Type B pancreatic cell (in vitro differentiated cells): ENCODE data around the gene MTHFR. TPM values are rescaled to one million over a fixed set of nuclear protein-coding genes. Genes with fewer than 3 reads are reported as not detected.

Source experiments
- DNase-seq: peaks from one replicate; pipeline ENCODE4 v3.0.0; 2021; ENCODE audit warnings: mixed read lengths; ENCODE audit not compliant: unreplicated experiment; ENCODE audit errors: extremely low spot score
- H3K27ac Mint-ChIP-seq: 2 replicates; pipeline ENCODE4 v1.8.0; 2021; ENCODE audit warnings: mild to moderate bottlenecking, mixed read lengths
- H3K27me3 Mint-ChIP-seq: 2 replicates; pipeline ENCODE4 v1.8.0; 2021; ENCODE audit warnings: mixed read lengths
- H3K36me3 Mint-ChIP-seq: 2 replicates; pipeline ENCODE4 v1.8.0; 2021; ENCODE audit warnings: mixed read lengths
- H3K4me1 Mint-ChIP-seq: one replicate; pipeline ENCODE4 v1.8.0; 2021; ENCODE audit warnings: mixed read lengths; ENCODE audit not compliant: unreplicated experiment
- H3K4me3 Mint-ChIP-seq: 2 replicates; pipeline ENCODE4 v1.8.0; 2021; ENCODE audit warnings: mild to moderate bottlenecking, mixed read lengths
- H3K9me3 Mint-ChIP-seq: 2 replicates; pipeline ENCODE4 v1.8.0; 2021; ENCODE audit warnings: mixed read lengths
- total RNA-seq: library from RNA; stranded (reverse); gene quantifications from 2 replicates; pipeline ENCODE4 v1.2.1, GENCODE V29; 2021; ENCODE audit warnings: low replicate concordance
- TF ChIP-seq, protein P1 (sequence below): fragments of 200-600 bp; sonication (generic); conservative IDR thresholded peaks from 2 replicates; pipeline ENCODE4 v1.5.0; 2021; ENCODE audit warnings: antibody characterized with exemption, mild to moderate bottlenecking

MTHFR gene
- total RNA-seq, 1 donor from 2014 or later, result 30.1 TPM

DNA sequence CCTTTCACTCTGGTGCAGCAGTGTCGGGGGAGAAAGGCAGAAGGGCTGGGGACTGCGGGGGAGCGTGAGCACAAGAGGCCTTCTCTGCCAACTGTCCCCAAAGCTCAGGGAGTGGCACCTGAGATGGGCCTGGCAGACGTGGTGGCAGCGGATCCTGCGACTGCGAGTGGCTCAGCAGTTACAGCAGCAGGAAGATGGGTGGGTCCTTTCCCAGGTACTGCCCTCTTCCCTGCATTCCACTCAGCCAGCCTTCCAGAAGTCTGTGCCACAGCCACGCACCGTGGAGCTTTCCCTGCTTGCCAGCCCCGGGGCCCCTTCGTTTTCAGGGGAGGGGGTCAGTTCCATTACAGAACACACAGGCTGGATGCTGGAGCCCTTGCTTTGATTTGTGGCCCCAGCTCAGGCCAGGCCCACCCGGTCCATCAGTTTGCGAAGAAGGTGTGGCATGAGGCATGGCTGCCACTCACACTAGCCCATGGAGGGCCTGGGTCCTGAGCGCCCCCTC lies 17.2 kb downstream of the MTHFR start:
- H3K27ac Mint-ChIP-seq, result no peak overlapping the region

DNA sequence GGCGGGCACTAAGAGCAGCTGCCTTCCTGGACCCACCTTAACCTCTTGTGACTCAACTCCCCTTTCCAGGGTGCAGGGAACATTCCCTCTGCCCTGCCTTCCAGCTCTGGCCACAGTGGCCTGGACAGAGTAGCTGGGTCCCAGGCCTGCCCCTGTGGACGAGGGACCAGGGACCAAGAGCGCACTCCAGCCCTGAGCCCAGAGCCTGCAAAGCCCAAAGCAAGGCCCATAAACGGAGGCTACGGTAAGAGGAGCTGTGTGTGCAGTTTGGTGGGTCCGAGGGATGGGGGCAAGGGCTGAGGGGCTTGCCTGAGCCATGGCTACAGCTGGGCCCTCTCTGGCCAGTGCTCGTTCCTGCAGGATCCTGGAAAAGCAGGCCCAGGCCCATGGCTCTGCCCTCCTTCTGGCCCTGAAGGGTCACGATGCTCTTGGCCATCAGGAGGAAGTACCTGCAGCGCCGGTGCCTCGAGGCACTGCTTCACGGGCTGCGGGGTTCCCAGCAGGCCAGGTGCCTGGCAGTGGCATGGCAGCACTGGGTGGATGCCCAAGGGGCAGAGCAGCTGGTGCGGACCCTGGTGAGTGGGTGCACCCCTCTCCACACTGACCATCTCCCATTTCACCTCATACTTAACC lies 17.8 kb downstream of the MTHFR start:
- TF ChIP-seq, protein P1, sequence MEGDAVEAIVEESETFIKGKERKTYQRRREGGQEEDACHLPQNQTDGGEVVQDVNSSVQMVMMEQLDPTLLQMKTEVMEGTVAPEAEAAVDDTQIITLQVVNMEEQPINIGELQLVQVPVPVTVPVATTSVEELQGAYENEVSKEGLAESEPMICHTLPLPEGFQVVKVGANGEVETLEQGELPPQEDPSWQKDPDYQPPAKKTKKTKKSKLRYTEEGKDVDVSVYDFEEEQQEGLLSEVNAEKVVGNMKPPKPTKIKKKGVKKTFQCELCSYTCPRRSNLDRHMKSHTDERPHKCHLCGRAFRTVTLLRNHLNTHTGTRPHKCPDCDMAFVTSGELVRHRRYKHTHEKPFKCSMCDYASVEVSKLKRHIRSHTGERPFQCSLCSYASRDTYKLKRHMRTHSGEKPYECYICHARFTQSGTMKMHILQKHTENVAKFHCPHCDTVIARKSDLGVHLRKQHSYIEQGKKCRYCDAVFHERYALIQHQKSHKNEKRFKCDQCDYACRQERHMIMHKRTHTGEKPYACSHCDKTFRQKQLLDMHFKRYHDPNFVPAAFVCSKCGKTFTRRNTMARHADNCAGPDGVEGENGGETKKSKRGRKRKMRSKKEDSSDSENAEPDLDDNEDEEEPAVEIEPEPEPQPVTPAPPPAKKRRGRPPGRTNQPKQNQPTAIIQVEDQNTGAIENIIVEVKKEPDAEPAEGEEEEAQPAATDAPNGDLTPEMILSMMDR, result no peak
- peaks cover 13% of the 10 kb centered on the region for H3K36me3 Mint-ChIP-seq
- H3K27ac Mint-ChIP-seq, result peak overlapping the region; percentile 79
- H3K27me3 Mint-ChIP-seq, result no peaks in the 10 kb centered on the region
- no peaks in the 10 kb centered on the region for H3K9me3 Mint-ChIP-seq
- no peak for DNase-seq
- no peak overlapping the region for H3K4me3 Mint-ChIP-seq
- H3K4me1 Mint-ChIP-seq, result peaks cover 9% of the 10 kb centered on the region

More for the DNA sequence above, 17.2 kb downstream of the MTHFR start:
- Mint-ChIP-seq H3K27me3 (no peaks in the 10 kb centered on the region), H3K9me3 (no peaks in the 10 kb centered on the region), H3K4me1 (peaks cover 9% of the 10 kb centered on the region), H3K36me3 (peaks cover 13% of the 10 kb centered on the region), H3K4me3 (no peak overlapping the region)
- TF ChIP-seq, protein P1, result no peak
- DNase-seq, result no peak

DNA sequence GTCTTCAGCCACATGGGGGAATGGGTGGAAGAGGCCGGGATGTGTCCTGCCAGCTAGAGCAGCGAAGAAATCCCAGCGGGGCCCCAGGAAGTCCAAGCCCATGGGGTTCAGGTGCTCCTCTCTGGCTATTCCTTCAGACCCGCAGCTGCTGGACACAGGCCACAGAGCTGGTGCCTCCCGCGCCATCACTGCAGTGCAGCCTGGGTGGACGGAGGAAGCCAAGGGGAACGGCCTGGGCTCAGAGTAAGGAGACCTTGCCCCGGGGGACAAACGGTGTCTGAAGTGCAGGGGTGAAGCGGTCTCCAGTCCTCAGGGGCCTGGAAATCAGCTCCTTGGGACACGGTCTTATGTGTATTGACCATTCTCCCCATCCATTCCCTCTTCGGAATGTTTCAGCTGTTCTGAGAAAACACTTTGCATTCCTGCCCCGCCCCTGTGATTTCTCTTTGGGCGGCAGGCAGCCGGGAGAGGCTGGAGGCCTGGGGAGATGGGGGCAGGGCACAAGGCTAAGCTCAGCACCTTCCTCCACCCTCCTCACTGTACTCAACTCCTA lies 18.4 kb downstream of the MTHFR start:
- TF ChIP-seq, protein P1, result no peak
- no peaks in the 10 kb centered on the region for H3K9me3 Mint-ChIP-seq
- peaks cover 9% of the 10 kb centered on the region for H3K4me1 Mint-ChIP-seq
- H3K27ac Mint-ChIP-seq, result peak overlapping the region; percentile 79
- H3K27me3 Mint-ChIP-seq, result no peaks in the 10 kb centered on the region
- DNase-seq, result no peak
- H3K4me3 Mint-ChIP-seq, result no peak overlapping the region
- peaks cover 8% of the 10 kb centered on the region for H3K36me3 Mint-ChIP-seq

DNA sequence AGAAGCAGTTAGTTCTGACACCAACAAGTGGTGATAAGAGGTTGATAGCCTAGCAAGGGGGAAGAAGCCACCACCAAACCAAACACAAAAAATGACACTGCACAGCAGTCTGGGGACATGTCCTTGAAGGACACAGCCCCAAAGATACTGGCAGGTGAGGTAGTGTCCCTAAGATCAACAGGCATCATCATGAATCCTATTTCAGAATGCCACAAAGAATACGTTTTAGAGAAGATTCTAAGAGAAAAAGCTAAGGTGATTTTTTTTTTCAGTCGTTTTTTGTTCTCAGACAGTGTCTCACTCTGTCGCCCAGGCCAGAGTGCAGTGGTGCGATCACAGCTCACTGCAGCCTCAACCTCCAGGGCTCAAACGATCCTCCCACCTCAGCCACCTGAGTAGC lies 19.6 kb downstream of the MTHFR start:
- peaks cover 3% of the 10 kb centered on the region for H3K36me3 Mint-ChIP-seq
- peak overlapping the region; percentile 79 for H3K27ac Mint-ChIP-seq
- DNase-seq, result no peak
- no peaks in the 10 kb centered on the region for H3K9me3 Mint-ChIP-seq
- H3K4me1 Mint-ChIP-seq, result no peaks in the 10 kb centered on the region
- TF ChIP-seq, protein P1, result no peak
- no peak overlapping the region for H3K4me3 Mint-ChIP-seq
- no peaks in the 10 kb centered on the region for H3K27me3 Mint-ChIP-seq

DNA sequence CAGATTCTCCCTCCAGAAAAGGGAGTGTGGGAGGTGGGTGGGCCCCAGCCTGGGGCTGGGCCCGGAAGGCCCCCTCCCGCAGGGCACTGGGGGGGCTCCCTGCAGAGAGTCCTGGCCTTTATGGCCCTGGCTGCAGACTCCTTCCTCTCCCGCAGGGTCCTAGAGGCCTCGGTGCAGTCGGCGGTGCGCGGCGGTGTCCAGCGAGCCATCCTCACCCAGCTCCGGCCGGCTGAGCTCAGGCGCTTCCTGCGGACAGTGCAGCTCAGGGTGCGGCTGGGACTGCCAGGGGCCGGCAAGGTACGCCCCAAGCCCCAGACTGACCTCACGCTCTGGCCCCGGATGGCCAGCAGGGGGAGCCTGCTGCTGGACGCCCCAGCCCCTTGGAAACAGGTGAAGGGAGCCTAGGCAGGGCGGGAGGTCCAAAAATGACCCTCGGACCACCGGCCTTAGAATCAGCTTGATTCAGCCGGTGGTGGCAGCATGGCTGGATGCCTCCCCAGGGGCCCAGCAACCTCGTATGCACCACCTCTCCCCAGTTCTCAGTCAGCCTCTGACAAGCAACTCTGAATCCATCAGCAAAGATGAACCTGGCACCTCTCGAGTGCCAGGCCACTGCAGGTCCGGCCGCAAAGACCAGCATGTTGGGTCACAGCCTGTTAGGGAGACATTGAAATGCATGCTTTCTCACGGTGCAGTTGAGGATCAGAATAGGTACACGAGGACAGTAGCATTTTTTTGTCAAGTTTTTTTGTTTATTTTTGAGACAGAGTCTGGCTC lies 20.6 kb downstream of the MTHFR start:
- Mint-ChIP-seq H3K36me3 (no peaks in the 10 kb centered on the region), H3K27me3 (no peaks in the 10 kb centered on the region), H3K9me3 (no peaks in the 10 kb centered on the region), H3K4me1 (no peaks in the 10 kb centered on the region), H3K27ac (no peak overlapping the region), H3K4me3 (no peak overlapping the region)
- DNase-seq, result no peak
- TF ChIP-seq, protein P1, result peak; percentile 92
